HEK293 (cell line): Measurements from ENCODE around the gene MTMR3.
A peak's percentile ranks its signal among the peaks of the same experiment; 100 is the strongest.

Experiments used
- CTCF ChIA-PET: fragments of 350-600 bp; formaldehyde crosslinking; extraction: SDS; loops from one replicate; lab custom pipeline; 2021; ENCODE audit warnings: antibody characterized with exemption; lab: Yijun Ruan, JAX
- POLR2A ChIA-PET: fragments of 300-600 bp; formaldehyde crosslinking; extraction: SDS; loops from one replicate; lab custom pipeline; 2020; ENCODE audit warnings: antibody characterized with exemption, inconsistent platforms; lab: Yijun Ruan, JAX
- H3K27ac ChIP-seq: fragments of 200-500 bp; sonication (Bioruptor generic); 2 replicates; pipeline ENCODE4 v1.5.1; 2014; ENCODE audit warnings: low read depth, low read length, control low read depth, inconsistent platforms; ENCODE audit errors: extremely low read depth
- H3K36me3 ChIP-seq, 2 experiments: fragments of 200-500 bp in 1 of 2; sonication (Bioruptor generic) in 1 of 2; 1 replicate in 1 of 2; 2 replicates in 1 of 2; pipeline ENCODE4 v1.5.1; 2014 to 2017; ENCODE audit warnings: inconsistent platforms in 2 of 2, low read length in 2 of 2; ENCODE audit not compliant: control insufficient read depth in 2 of 2, insufficient read depth in 1 of 2
- H3K4me1 ChIP-seq: fragments of 200-500 bp; sonication (Bioruptor generic); 2 replicates; pipeline ENCODE4 v1.5.1; 2014; ENCODE audit warnings: mild to moderate bottlenecking, low read length, inconsistent platforms; ENCODE audit not compliant: control insufficient read depth, insufficient read depth
- H3K4me3 ChIP-seq: 2 replicates; pipeline ENCODE4 v1.5.1; 2011; ENCODE audit warnings: low read depth, mild to moderate bottlenecking, control low read depth, low read length, moderate library complexity
- H3K9me3 ChIP-seq: fragments of 200-500 bp; sonication (Bioruptor generic); 2 replicates; pipeline ENCODE4 v1.5.1; 2014; ENCODE audit warnings: low read depth, low read length, inconsistent platforms; ENCODE audit not compliant: control insufficient read depth, insufficient read depth
- ATF2 ChIP-seq: fragments of 450-650 bp; formaldehyde crosslinking; IDR thresholded peaks from 2 replicates; pipeline ENCODE4 v1.5.1; 2016; ENCODE audit warnings: missing biosample characterization, missing genetic modification characterization, low read depth
- INSM2 ChIP-seq: fragments of 450-650 bp; formaldehyde crosslinking; IDR thresholded peaks from 2 replicates; pipeline ENCODE4 v1.5.1; 2016; ENCODE audit warnings: missing biosample characterization, missing genetic modification characterization
- KLF16 ChIP-seq: fragments of 450-650 bp; formaldehyde crosslinking; IDR thresholded peaks from 2 replicates; pipeline ENCODE4 v1.5.1; 2017; ENCODE audit warnings: missing biosample characterization, missing genetic modification characterization
- OVOL3 ChIP-seq: fragments of 450-650 bp; formaldehyde crosslinking; IDR thresholded peaks from 2 replicates; pipeline ENCODE4 v1.5.1; 2016; ENCODE audit warnings: missing biosample characterization, missing genetic modification characterization
- PATZ1 ChIP-seq: fragments of 450-650 bp; formaldehyde crosslinking; IDR thresholded peaks from 2 replicates; pipeline ENCODE4 v1.5.1; 2016; ENCODE audit warnings: missing biosample characterization, missing genetic modification characterization
- PRDM6 ChIP-seq: fragments of 450-650 bp; formaldehyde crosslinking; IDR thresholded peaks from 2 replicates; pipeline ENCODE4 v1.5.1; 2017; ENCODE audit warnings: missing biosample characterization, missing genetic modification characterization
- REPIN1 ChIP-seq: fragments of 450-650 bp; formaldehyde crosslinking; IDR thresholded peaks from 2 replicates; pipeline ENCODE4 v1.5.1; 2017; ENCODE audit warnings: missing biosample characterization, missing genetic modification characterization, low read depth
- TRIM28 ChIP-seq: IDR thresholded peaks from 2 replicates; pipeline ENCODE4 v1.6.1; 2011; ENCODE audit warnings: low read length, control low read depth, borderline replicate concordance
- ZBTB20 ChIP-seq: fragments of 450-650 bp; formaldehyde crosslinking; IDR thresholded peaks from 2 replicates; pipeline ENCODE4 v1.5.1; 2016; ENCODE audit warnings: missing biosample characterization, missing genetic modification characterization
- ZBTB49 ChIP-seq: fragments of 450-650 bp; formaldehyde crosslinking; IDR thresholded peaks from 2 replicates; pipeline ENCODE4 v1.5.1; 2016; ENCODE audit warnings: missing biosample characterization, missing genetic modification characterization, low read depth
- ZNF132 ChIP-seq: fragments of 450-650 bp; formaldehyde crosslinking; IDR thresholded peaks from 2 replicates; pipeline ENCODE4 v1.5.1; 2017; ENCODE audit warnings: missing biosample characterization, missing genetic modification characterization, borderline replicate concordance
- ZNF133 ChIP-seq: fragments of 450-650 bp; formaldehyde crosslinking; IDR thresholded peaks from 2 replicates; pipeline ENCODE4 v1.5.1; 2016; ENCODE audit warnings: missing biosample characterization, missing genetic modification characterization
- ZNF138 ChIP-seq: fragments of 450-650 bp; formaldehyde crosslinking; IDR thresholded peaks from 2 replicates; pipeline ENCODE4 v1.5.1; 2016; ENCODE audit warnings: missing biosample characterization, missing genetic modification characterization, borderline replicate concordance
- ZNF155 ChIP-seq: fragments of 450-650 bp; formaldehyde crosslinking; IDR thresholded peaks from 2 replicates; pipeline ENCODE4 v1.5.1; 2016; ENCODE audit warnings: missing biosample characterization, missing genetic modification characterization
- ZNF175 ChIP-seq: fragments of 450-650 bp; formaldehyde crosslinking; IDR thresholded peaks from 2 replicates; pipeline ENCODE4 v1.5.1; 2016; ENCODE audit warnings: missing biosample characterization, missing genetic modification characterization
- ZNF223 ChIP-seq: fragments of 450-650 bp; formaldehyde crosslinking; IDR thresholded peaks from 2 replicates; pipeline ENCODE4 v1.5.1; 2016; ENCODE audit warnings: missing biosample characterization, missing genetic modification characterization
- ZNF426 ChIP-seq: fragments of 450-650 bp; formaldehyde crosslinking; IDR thresholded peaks from 2 replicates; pipeline ENCODE4 v1.5.1; 2017; ENCODE audit warnings: missing biosample characterization, missing genetic modification characterization, mild to moderate bottlenecking, inconsistent platforms, moderate library complexity
- ZNF529 ChIP-seq: fragments of 450-650 bp; formaldehyde crosslinking; IDR thresholded peaks from 2 replicates; pipeline ENCODE4 v1.5.1; 2017; ENCODE audit warnings: missing genetic modification characterization, missing biosample characterization; ENCODE audit not compliant: insufficient replicate concordance
- ZNF544 ChIP-seq: fragments of 450-650 bp; formaldehyde crosslinking; IDR thresholded peaks from 2 replicates; pipeline ENCODE4 v1.5.0; 2017; ENCODE audit warnings: missing biosample characterization, missing genetic modification characterization
- ZNF555 ChIP-seq: fragments of 450-650 bp; formaldehyde crosslinking; conservative IDR thresholded peaks from 2 replicates; pipeline ENCODE4 v1.5.1; 2017; ENCODE audit warnings: missing biosample characterization, mild to moderate bottlenecking, missing genetic modification characterization, inconsistent platforms
- ZNF560 ChIP-seq: fragments of 450-650 bp; formaldehyde crosslinking; IDR thresholded peaks from 2 replicates; pipeline ENCODE4 v1.5.1; 2017; ENCODE audit warnings: missing biosample characterization, missing genetic modification characterization, borderline replicate concordance
- ZNF629 ChIP-seq: fragments of 450-650 bp; formaldehyde crosslinking; IDR thresholded peaks from 2 replicates; pipeline ENCODE4 v1.5.1; 2017; ENCODE audit warnings: missing biosample characterization, missing genetic modification characterization
- ZNF776 ChIP-seq: fragments of 450-650 bp; formaldehyde crosslinking; IDR thresholded peaks from 2 replicates; pipeline ENCODE4 v1.5.0; 2017; ENCODE audit warnings: missing biosample characterization, missing genetic modification characterization, borderline replicate concordance
- ZNF843 ChIP-seq: fragments of 450-650 bp; formaldehyde crosslinking; IDR thresholded peaks from 2 replicates; pipeline ENCODE4 v1.5.1; 2016; ENCODE audit warnings: missing biosample characterization, missing genetic modification characterization

The MTMR3 gene

GRCh38 chr22:30045494-30045887, 162.5 kb downstream of the MTMR3 start:
- peaks cover 21% of the 10 kb centered on the region for H3K4me1 ChIP-seq
- H3K4me3 ChIP-seq, result no peak overlapping the region
- TF ChIP-seq ZNF544 (tag by site-specific recombination) (no peak), TRIM28 (no peak), ZNF426 (tag by site-specific recombination) (no peak), ZNF175 (no peak), PRDM6 (tag by site-specific recombination) (no peak), ZNF155 (tag by site-specific recombination) (no peak), OVOL3 (tag by site-specific recombination) (no peak), ZNF560 (no peak), ZBTB49 (tag by site-specific recombination) (no peak), ZNF529 (tag by site-specific recombination) (no peak), ZNF138 (no peak), ZNF133 (no peak), PATZ1 (tag by site-specific recombination) (no peak), ZNF629 (tag by site-specific recombination) (no peak), REPIN1 (no peak), INSM2 (tag by site-specific recombination) (no peak)
- ChIA-PET CTCF (no interaction called here), POLR2A (no interaction called here)
- H3K9me3 ChIP-seq, result no peaks in the 10 kb centered on the region
- H3K27ac ChIP-seq, result peak overlapping the region; percentile 4; the same call in 1 of the 2 replicates
- H3K36me3 ChIP-seq, result no peaks in the 10 kb centered on the region

- CTCF ChIA-PET, result interaction anchor here (1.3 kb wide), 1 partner anchor 42 kb away, joined by 5 read pairs; no protein-coding TSS in a partner anchor
- Histone ChIP-seq H3K4me1 (peaks cover 21% of the 10 kb centered on the region), H3K9me3 (no peaks in the 10 kb centered on the region), H3K27ac (0 out of 2 replicates have a peak overlapping the region, but pooled peaks have one; percentile 4), H3K36me3 (no peaks in the 10 kb centered on the region), H3K4me3 (no peak overlapping the region)
- POLR2A ChIA-PET, result no interaction called here
- TF ChIP-seq ZNF138 (no peak), ZNF555 (tag by site-specific recombination) (no peak), ZNF223 (tag by site-specific recombination) (no peak), ZNF132 (tag by site-specific recombination) (no peak), ATF2 (tag by site-specific recombination) (no peak), ZBTB20 (tag by site-specific recombination) (no peak), KLF16 (tag by site-specific recombination) (no peak), ZNF776 (tag by site-specific recombination) (no peak), INSM2 (tag by site-specific recombination) (no peak), ZNF843 (tag by site-specific recombination) (no peak)
Measured at GRCh38 chr22:30045901-30046715, 163.1 kb downstream of the MTMR3 start.
